SU-DHL-6 (cell line): ENCODE results near the gene PLXNB2.

ENCODE experiments used
- H2AFZ ChIP-seq: fragments of 200-600 bp; sonication (generic); 2 replicates; pipeline ENCODE4 v1.6.1; 2014; ENCODE audit warnings: low read depth, mild to moderate bottlenecking, moderate library complexity, mixed read lengths, antibody characterized with exemption, low read length; ENCODE audit not compliant: severe bottlenecking
- H3F3A ChIP-seq: fragments of 200-600 bp; shearing (Covaris generic); 2 replicates; pipeline ENCODE4 v1.6.0; 2016; ENCODE audit warnings: antibody characterized with exemption, mild to moderate bottlenecking; ENCODE audit not compliant: insufficient read depth
- H3K27ac ChIP-seq: fragments of 200-600 bp; sonication (generic); 2 replicates; pipeline ENCODE4 v1.5.1; 2016; ENCODE audit warnings: low read depth, mild to moderate bottlenecking, low read length, moderate library complexity, mixed read lengths
- H3K27me3 ChIP-seq: fragments of 200-600 bp; sonication (generic), shearing (Covaris generic); 2 replicates; pipeline ENCODE4 v1.6.0; 2014; ENCODE audit warnings: mild to moderate bottlenecking, low read length
- H3K36me3 ChIP-seq: fragments of 200-600 bp; sonication (generic); 2 replicates; pipeline ENCODE4 v1.6.1; 2014; ENCODE audit warnings: mild to moderate bottlenecking, low read length, mixed read lengths
- H3K4me2 ChIP-seq: fragments of 300-600, 200-600 bp; shearing (Covaris generic), sonication (generic); 2 replicates; pipeline ENCODE4 v1.6.0; 2014; ENCODE audit warnings: low read length, low read depth, mild to moderate bottlenecking; ENCODE audit not compliant: poor library complexity, severe bottlenecking
- H3K4me3 ChIP-seq: fragments of 200-600 bp; sonication (generic); 2 replicates; pipeline ENCODE4 v1.5.1; 2014; ENCODE audit warnings: antibody characterized with exemption, low read length, mild to moderate bottlenecking, mixed read lengths; ENCODE audit not compliant: insufficient read depth, poor library complexity, severe bottlenecking
- H3K79me2 ChIP-seq: fragments of 200-600 bp; sonication (generic); 2 replicates; pipeline ENCODE4 v1.6.1; 2014; ENCODE audit warnings: mild to moderate bottlenecking, low read length, moderate library complexity; ENCODE audit not compliant: insufficient read depth
- H3K9ac ChIP-seq: fragments of 200-600 bp; sonication (generic); 2 replicates; pipeline ENCODE4 v1.7.0; 2014; ENCODE audit warnings: mild to moderate bottlenecking, low read length
- H3K9me2 ChIP-seq: fragments of 200-600 bp; sonication (generic); replicated peaks from 2 replicates; pipeline ENCODE4 v1.6.1; 2014; ENCODE audit warnings: low read length; ENCODE audit not compliant: insufficient read depth
- H3K9me3 ChIP-seq: fragments of 200-600 bp; sonication (generic); 2 replicates; pipeline ENCODE4 v1.6.1; 2014; ENCODE audit warnings: low read length, mixed read lengths; ENCODE audit not compliant: insufficient read depth
- H4K20me1 ChIP-seq: fragments of 200-600 bp; sonication (generic); 2 replicates; pipeline ENCODE4 v1.6.1; 2014; ENCODE audit warnings: low read depth, mild to moderate bottlenecking, antibody characterized with exemption, low read length, moderate library complexity, mixed read lengths
- EZH2phosphoT487 ChIP-seq: fragments of 200-600 bp; sonication (generic), shearing (Covaris generic); conservative IDR thresholded peaks from 2 replicates; pipeline ENCODE4 v1.6.1; 2018; ENCODE audit warnings: mild to moderate bottlenecking, antibody characterized with exemption, low read length, moderate library complexity, mixed read lengths
- TF ChIP-seq, protein P1 (sequence below): fragments of 200-600 bp; sonication (generic); IDR thresholded peaks from one replicate; pipeline ENCODE4 v1.5.1; 2017; ENCODE audit warnings: antibody characterized with exemption, mild to moderate bottlenecking, low read length, moderate library complexity; ENCODE audit not compliant: insufficient read depth, poor library complexity, severe bottlenecking

Gene PLXNB2

DNA sequence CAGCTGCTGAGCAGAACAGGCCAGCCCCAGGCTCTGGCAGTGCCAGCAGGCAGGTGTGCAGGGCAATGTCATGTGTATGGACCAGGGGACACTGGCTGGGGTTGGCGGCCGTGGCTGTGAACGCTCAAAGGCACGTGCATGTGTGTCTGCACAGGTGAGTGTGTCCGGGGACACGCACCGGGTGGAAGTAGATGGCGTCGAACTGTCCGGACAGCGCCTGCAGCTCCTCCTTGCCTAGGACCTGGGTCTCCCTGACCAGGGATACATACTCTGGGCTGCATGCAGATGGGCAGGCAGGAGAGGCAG, 57.2 kb downstream of the PLXNB2 start:
- peak overlapping the region; percentile 74 for H3K27ac ChIP-seq

DNA sequence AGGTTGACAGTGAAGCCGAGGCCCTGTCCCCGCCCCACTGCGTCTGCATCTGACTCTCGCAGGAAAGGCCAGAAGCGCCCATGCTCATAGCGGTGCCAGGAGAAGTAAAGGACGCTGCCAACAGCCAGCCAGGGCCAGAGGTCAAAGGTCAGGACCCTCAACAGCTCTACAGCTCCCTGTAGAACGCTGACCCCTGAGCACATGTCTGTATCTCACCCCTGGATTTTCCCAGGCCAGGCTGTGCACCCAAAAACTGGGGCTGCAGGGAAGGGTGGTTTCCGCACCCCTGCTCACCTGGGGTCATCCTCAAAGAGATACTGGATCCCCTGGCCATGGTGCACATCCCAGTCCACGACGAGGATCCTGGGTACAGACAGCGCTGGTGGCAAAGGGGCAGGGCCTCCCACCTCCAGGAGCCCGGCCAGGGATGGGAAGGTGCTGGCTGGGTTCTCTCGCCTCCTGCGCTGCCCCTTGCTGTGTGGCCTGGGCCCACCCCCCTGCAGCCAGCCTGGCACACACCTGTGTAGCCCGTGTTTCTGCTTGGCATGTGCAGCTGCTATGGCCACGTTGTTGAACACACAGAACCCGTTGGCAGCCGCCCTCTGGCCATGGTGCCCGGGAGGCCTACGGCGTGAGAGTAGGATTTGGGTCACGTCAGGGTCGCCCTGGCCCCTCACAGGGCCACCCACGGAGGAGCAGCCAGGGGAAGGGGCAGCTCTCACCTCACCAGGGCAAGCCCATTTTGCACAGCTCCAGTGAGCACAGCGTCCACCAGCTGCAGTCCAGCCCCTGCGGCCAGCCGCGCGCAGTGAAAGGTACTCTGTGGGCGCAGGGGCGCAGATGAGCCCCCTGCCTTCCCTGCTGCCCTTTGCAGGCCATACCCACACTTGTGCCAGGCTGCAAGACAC, 57.9 kb downstream of the PLXNB2 start:
- H3K4me3 ChIP-seq = peak overlapping the region; percentile 85
- no peaks in the 10 kb centered on the region for H3K9me2 ChIP-seq
- H3K27me3 ChIP-seq = no peaks in the 10 kb centered on the region
- TF ChIP-seq, protein P1, sequence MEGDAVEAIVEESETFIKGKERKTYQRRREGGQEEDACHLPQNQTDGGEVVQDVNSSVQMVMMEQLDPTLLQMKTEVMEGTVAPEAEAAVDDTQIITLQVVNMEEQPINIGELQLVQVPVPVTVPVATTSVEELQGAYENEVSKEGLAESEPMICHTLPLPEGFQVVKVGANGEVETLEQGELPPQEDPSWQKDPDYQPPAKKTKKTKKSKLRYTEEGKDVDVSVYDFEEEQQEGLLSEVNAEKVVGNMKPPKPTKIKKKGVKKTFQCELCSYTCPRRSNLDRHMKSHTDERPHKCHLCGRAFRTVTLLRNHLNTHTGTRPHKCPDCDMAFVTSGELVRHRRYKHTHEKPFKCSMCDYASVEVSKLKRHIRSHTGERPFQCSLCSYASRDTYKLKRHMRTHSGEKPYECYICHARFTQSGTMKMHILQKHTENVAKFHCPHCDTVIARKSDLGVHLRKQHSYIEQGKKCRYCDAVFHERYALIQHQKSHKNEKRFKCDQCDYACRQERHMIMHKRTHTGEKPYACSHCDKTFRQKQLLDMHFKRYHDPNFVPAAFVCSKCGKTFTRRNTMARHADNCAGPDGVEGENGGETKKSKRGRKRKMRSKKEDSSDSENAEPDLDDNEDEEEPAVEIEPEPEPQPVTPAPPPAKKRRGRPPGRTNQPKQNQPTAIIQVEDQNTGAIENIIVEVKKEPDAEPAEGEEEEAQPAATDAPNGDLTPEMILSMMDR = no peak
- H3K79me2 ChIP-seq = 0 out of 2 replicates have a peak, but pooled peaks cover 7% of the 10 kb centered on the region
- peak overlapping the region; percentile 76 for H3K4me2 ChIP-seq
- H3F3A ChIP-seq = peaks cover 20% of the 10 kb centered on the region
- H3K9ac ChIP-seq = 0 out of 2 replicates have a peak overlapping the region, but pooled peaks have one; percentile 87
- H3K36me3 ChIP-seq = no peaks in the 10 kb centered on the region
- no peaks in the 10 kb centered on the region for H3K9me3 ChIP-seq
- H4K20me1 ChIP-seq = no peaks in the 10 kb centered on the region
- H2AFZ ChIP-seq = no peak overlapping the region
- H3K27ac ChIP-seq = no peak overlapping the region

More for the DNA sequence above, 57.2 kb downstream of the PLXNB2 start:
- TF ChIP-seq, protein P1 = no peak
- no peak for TF ChIP-seq EZH2phosphoT487
- Histone ChIP-seq H3K4me3 (peak overlapping the region; percentile 85), H3K9me2 (no peaks in the 10 kb centered on the region), H3K4me2 (peak overlapping the region; percentile 76), H4K20me1 (no peaks in the 10 kb centered on the region), H3K36me3 (no peaks in the 10 kb centered on the region), H3K79me2 (0 out of 2 replicates have a peak, but pooled peaks cover 7% of the 10 kb centered on the region), H2AFZ (no peak overlapping the region), H3K27me3 (no peaks in the 10 kb centered on the region), H3K9ac (peak overlapping the region; percentile 87), H3F3A (peaks cover 18% of the 10 kb centered on the region; the same call in 1 of the 2 replicates), H3K9me3 (no peaks in the 10 kb centered on the region)

DNA sequence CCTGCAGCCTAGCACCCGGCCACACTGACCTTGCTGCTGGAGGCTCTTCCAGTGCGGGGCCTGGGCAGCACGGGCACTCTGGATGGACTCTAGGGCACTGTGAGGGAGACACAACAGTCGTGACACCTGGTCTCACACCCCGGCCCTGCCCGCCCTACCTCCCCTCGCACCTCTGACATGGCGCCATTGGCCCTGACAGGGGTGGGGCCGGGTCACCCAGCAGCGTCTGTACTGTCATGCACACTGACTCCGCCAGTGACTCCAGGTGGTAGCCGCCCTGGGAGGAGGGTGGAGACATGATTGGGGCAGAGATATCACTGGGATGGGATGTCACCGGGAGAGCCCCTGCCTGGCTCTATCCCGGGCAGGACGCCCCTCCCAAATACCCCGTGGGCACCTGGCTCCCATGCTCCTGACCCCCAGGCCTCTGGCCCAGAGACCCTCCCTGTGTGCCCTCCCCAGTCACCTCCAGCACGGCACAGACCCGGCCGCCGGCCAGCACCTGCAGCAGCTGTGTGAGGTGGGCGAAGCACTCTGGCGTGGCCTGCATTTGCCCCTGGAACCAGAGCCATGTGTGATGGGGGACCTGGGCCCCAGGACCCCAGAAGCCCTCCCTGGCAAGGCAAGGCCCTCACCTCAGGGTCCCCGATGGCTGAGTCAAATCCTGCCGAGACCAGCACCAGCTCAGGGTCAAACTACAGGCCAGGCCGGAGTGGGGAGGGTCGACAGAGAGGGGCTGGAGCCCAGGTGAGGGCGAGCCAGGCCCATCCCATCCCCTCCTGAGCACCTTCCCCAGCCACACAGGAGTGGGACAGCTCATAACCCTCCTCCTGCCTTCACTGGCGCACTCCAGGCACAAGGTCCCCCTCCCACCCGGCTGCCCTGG, 59.0 kb downstream of the PLXNB2 start:
- TF ChIP-seq EZH2phosphoT487 = no peak
- TF ChIP-seq, protein P1 = no peak
- no peaks in the 10 kb centered on the region for H3K27me3 ChIP-seq
- H3K79me2 ChIP-seq = peaks cover 16% of the 10 kb centered on the region
- no peak overlapping the region for H3K4me3 ChIP-seq
- no peak overlapping the region for H2AFZ ChIP-seq
- H3K4me2 ChIP-seq = no peak overlapping the region
- no peak overlapping the region for H3K27ac ChIP-seq
- H3K9me2 ChIP-seq = no peaks in the 10 kb centered on the region
- no peaks in the 10 kb centered on the region for H4K20me1 ChIP-seq
- peaks cover 32% of the 10 kb centered on the region for H3F3A ChIP-seq
- no peaks in the 10 kb centered on the region for H3K9me3 ChIP-seq
- H3K9ac ChIP-seq = no peak overlapping the region
- no peaks in the 10 kb centered on the region for H3K36me3 ChIP-seq
